Sigmoid colon (tissue), 7 donors: Measurements from ENCODE around the gene DPYSL5. TPM values are rescaled to one million over a fixed set of nuclear protein-coding genes. Genes with fewer than 3 reads are reported as not detected.

Source experiments
- DNase-seq: peaks from one replicate; pipeline ENCODE4 v3.0.0-alpha.2; 2019
- H3K27ac ChIP-seq, 4 donors: fragments of 200-600 bp; sonication (generic); one replicate each; pipeline ENCODE4 v1.5.1; 2016 to 2019; ENCODE audit warnings: mild to moderate bottlenecking in 1 of 4
- H3K27me3 ChIP-seq, 3 donors: fragments of 200-600 bp; sonication (generic); one replicate each; pipeline ENCODE4 v1.5.1; 2019; ENCODE audit warnings: mild to moderate bottlenecking in 1 of 3
- H3K36me3 ChIP-seq, 4 donors: fragments of 200-600 bp; sonication (generic); one replicate each; pipeline ENCODE4 v1.5.1; 2016 to 2019
- H3K4me1 ChIP-seq, 4 donors: fragments of 200-600 bp; sonication (generic); one replicate each; pipeline ENCODE4 v1.5.1; 2017 to 2019
- H3K4me3 ChIP-seq, 4 donors: fragments of 200-600 bp; sonication (generic); one replicate each; pipeline ENCODE4 v1.5.1; 2017 to 2019; ENCODE audit warnings: mild to moderate bottlenecking in 2 of 4, moderate library complexity in 1 of 4
- H3K9me3 ChIP-seq, 4 donors: fragments of 200-600 bp in 3 of 4; sonication (generic) in 3 of 4; one replicate each; pipeline versions ENCODE4 v1.5.1 to v1.6.1; 2013 to 2019
- CTCF ChIP-seq, 4 experiments: fragments of 450-650 bp in 3 of 4; fragments of 200-600 bp in 1 of 4; IDR thresholded peaks; one replicate each; pipeline ENCODE4 v1.5.1; 2016 to 2019; ENCODE audit warnings: antibody characterized with exemption in 4 of 4, mild to moderate bottlenecking in 3 of 4, moderate library complexity in 2 of 4
- EP300 ChIP-seq, 4 donors: sonication (generic); formaldehyde crosslinking; IDR thresholded peaks; one replicate each; pipeline ENCODE4 v1.6.1; 2017; ENCODE audit warnings: antibody characterized with exemption in 4 of 4
- POLR2A ChIP-seq, 2 donors: fragments of 450-650 bp; IDR thresholded peaks; one replicate each; pipeline ENCODE4 v1.6.1; 2016; ENCODE audit warnings: antibody characterized with exemption in 2 of 2, mild to moderate bottlenecking in 2 of 2, moderate library complexity in 2 of 2
- POLR2AphosphoS5 ChIP-seq, 4 donors: sonication (generic); formaldehyde crosslinking; IDR thresholded peaks; one replicate each; pipeline ENCODE4 v1.6.1; 2017; ENCODE audit warnings: antibody characterized with exemption in 4 of 4
- WGBS, 2 donors: extraction: QIAGEN DNeasy Blood & Tissue Kit; methylation state at CpG; one replicate each; pipeline ENCODE4 v1.1.7; 2013; 5-methylcytosine and 5-hydroxymethylcytosine counted together
- intact Hi-C: fragments of 100-400 bp; cut with DNase I; formaldehyde crosslinking; loops from one replicate; pipeline ENCODE4 v1.15.1; 2023
- polyA plus RNA-seq, 3 donors: library from polyadenylated mRNA; stranded (reverse); fragments of 200-250 nt; gene quantifications; one replicate each; pipeline ENCODE4 v1.2.3, GENCODE V29; 2013
- total RNA-seq, 4 donors: library from RNA; depleted of rRNA; stranded (reverse); fragments of >200 nt; gene quantifications; one replicate each; pipeline ENCODE4 v1.1.0, GENCODE V29; 2016
- donor health status: healthy with polysubstance abuse.
- donor health status: Bipolar disorder and iron deficiency.
- donor health status: healthy.

Gene DPYSL5
- total and polyA plus RNA-seq, 7 donors: 0.16 to 1.9 (median 0.74) TPM; not detected in 2

GRCh38 chr2:26887151-26887550, 39.2 kb downstream of the DPYSL5 start:
- intact Hi-C loops: no loop called here
- H3K4me3 ChIP-seq: no peak overlapping the region
- no peaks in the 10 kb centered on the region for H3K27me3 ChIP-seq
- H3K36me3 ChIP-seq: no peaks in the 10 kb centered on the region
- H3K27ac ChIP-seq: no peak overlapping the region
- WGBS, 2 donors: 42 to 76% methylated on average over 4 of the region's 4 CpGs
- H3K4me1 ChIP-seq: no peaks in the 10 kb centered on the region
- H3K9me3 ChIP-seq: no peaks in the 10 kb centered on the region
- TF ChIP-seq EP300 (IDR thresholded peaks at IDR 0.05): no peak
- DNase-seq: no peak

- DNase-seq: no peak
- H3K9me3 ChIP-seq: peaks cover 0 to 5% (median under 1%) of the 10 kb centered on the region in 4 donors
- WGBS, 2 donors: 85 to 87% methylated on average over 4 of the region's 4 CpGs
- intact Hi-C loops: no loop called here
- no peak overlapping the region for H3K4me3 ChIP-seq
- no peak overlapping the region for H3K27ac ChIP-seq
- no peaks in the 10 kb centered on the region for H3K27me3 ChIP-seq
- no peaks in the 10 kb centered on the region for H3K36me3 ChIP-seq
- H3K4me1 ChIP-seq: no peaks in the 10 kb centered on the region
- TF ChIP-seq CTCF (IDR thresholded peaks at IDR 0.05) (no peak), EP300 (IDR thresholded peaks at IDR 0.05) (no peak), POLR2AphosphoS5 (IDR thresholded peaks at IDR 0.05) (no peak), POLR2A (IDR thresholded peaks at IDR 0.05) (no peak)
These were observed 41.9 kb downstream of the DPYSL5 start for GRCh38 chr2:26889796-26890195.

GRCh38 chr2:26890341-26891000, 42.5 kb downstream of the DPYSL5 start:
- no peak overlapping the region for H3K27ac ChIP-seq
- H3K4me3 ChIP-seq: no peak overlapping the region
- intact Hi-C loops: no loop called here
- H3K27me3 ChIP-seq: no peaks in the 10 kb centered on the region
- DNase-seq: no peak
- H3K4me1 ChIP-seq: no peaks in the 10 kb centered on the region
- WGBS, 2 donors: 88 to 91% methylated on average over 11 of the region's 11 CpGs
- TF ChIP-seq POLR2AphosphoS5 (IDR thresholded peaks at IDR 0.05): no peak
- TF ChIP-seq EP300 (IDR thresholded peaks at IDR 0.05): no peak
- TF ChIP-seq POLR2A (IDR thresholded peaks at IDR 0.05): no peak
- no peak for TF ChIP-seq CTCF (IDR thresholded peaks at IDR 0.05)
- H3K9me3 ChIP-seq: peaks cover 0 to 5% (median 2%) of the 10 kb centered on the region in 4 donors
- no peaks in the 10 kb centered on the region for H3K36me3 ChIP-seq

- Histone ChIP-seq H3K27me3 (no peaks in the 10 kb centered on the region), H3K4me1 (no peaks in the 10 kb centered on the region), H3K9me3 (peaks cover 0 to 5% (median 2%) of the 10 kb centered on the region in 4 donors), H3K36me3 (no peaks in the 10 kb centered on the region), H3K27ac (no peak overlapping the region), H3K4me3 (no peak overlapping the region)
- WGBS, 2 donors: 43 to 67% methylated on average over 3 of the region's 3 CpGs
- no peak for TF ChIP-seq EP300 (IDR thresholded peaks at IDR 0.05)
- TF ChIP-seq CTCF (IDR thresholded peaks at IDR 0.05): no peak
- no peak for TF ChIP-seq POLR2AphosphoS5 (IDR thresholded peaks at IDR 0.05)
- no peak for TF ChIP-seq POLR2A (IDR thresholded peaks at IDR 0.05)
- DNase-seq: no peak
- intact Hi-C loops: no loop called here
These were observed 44.2 kb downstream of the DPYSL5 start for GRCh38 chr2:26892133-26892532.

- H3K9me3 ChIP-seq: peaks cover 0 to 5% (median 2%) of the 10 kb centered on the region in 4 donors
- H3K4me1 ChIP-seq: no peaks in the 10 kb centered on the region
- 85 to 95% methylated on average over 3 of the region's 3 CpGs for WGBS, 2 donors
- no peaks in the 10 kb centered on the region for H3K36me3 ChIP-seq
- H3K4me3 ChIP-seq: no peak overlapping the region
- intact Hi-C loops: no loop called here
- H3K27me3 ChIP-seq: no peaks in the 10 kb centered on the region
- no peak overlapping the region for H3K27ac ChIP-seq
- TF ChIP-seq POLR2AphosphoS5 (IDR thresholded peaks at IDR 0.05) (no peak), EP300 (IDR thresholded peaks at IDR 0.05) (no peak), CTCF (IDR thresholded peaks at IDR 0.05) (no peak), POLR2A (IDR thresholded peaks at IDR 0.05) (no peak)
- no peak for DNase-seq
These were observed 45.1 kb downstream of the DPYSL5 start for GRCh38 chr2:26892922-26893524.
